Neural progenitor cell (in vitro differentiated cells): ENCODE measurements around the gene STAT3. TPM values are rescaled to one million over a fixed set of nuclear protein-coding genes. Genes with fewer than 3 reads are reported as not detected.

Experiments used
- DNase-seq: peaks from one replicate; pipeline ENCODE4 v3.0.0-alpha.2; 2016; ENCODE audit warnings: low spot score
- H2AFZ ChIP-seq: fragments of 200-600 bp; sonication (generic); replicated peaks from 2 replicates; pipeline ENCODE4 v1.6.1; 2016; ENCODE audit warnings: antibody characterized with exemption
- H3F3A ChIP-seq: fragments of 200-600 bp; sonication (generic); 2 replicates; pipeline ENCODE4 v1.6.1; 2016; ENCODE audit warnings: antibody characterized with exemption, low read depth
- H3K27ac ChIP-seq: fragments of 200-600 bp; sonication (generic); 2 replicates; pipeline ENCODE4 v1.5.1; 2016; ENCODE audit warnings: mild to moderate bottlenecking
- H3K27me3 ChIP-seq: fragments of 200-600 bp; sonication (generic); 2 replicates; pipeline ENCODE4 v1.6.1; 2016; ENCODE audit warnings: mild to moderate bottlenecking, moderate library complexity
- H3K36me3 ChIP-seq: fragments of 200-600 bp; sonication (generic); 2 replicates; pipeline ENCODE4 v1.5.1; 2016
- H3K4me1 ChIP-seq: fragments of 200-600 bp; sonication (generic); 2 replicates; pipeline ENCODE4 v1.6.1; 2016; ENCODE audit warnings: mixed run types
- H3K4me2 ChIP-seq: fragments of 200-600 bp; sonication (generic); 2 replicates; pipeline ENCODE4 v1.6.1; 2016
- H3K4me3 ChIP-seq: fragments of 200-600 bp; sonication (generic); 2 replicates; pipeline ENCODE4 v1.5.1; 2016
- H3K79me2 ChIP-seq: fragments of 200-600 bp; sonication (generic); 2 replicates; pipeline ENCODE4 v1.6.1; 2016; ENCODE audit warnings: low read depth
- H3K9ac ChIP-seq: fragments of 200-600 bp; sonication (generic); 2 replicates; pipeline ENCODE4 v1.6.1; 2016
- H3K9me3 ChIP-seq: fragments of 200-600 bp; sonication (generic); 2 replicates; pipeline ENCODE4 v1.5.1; 2016; ENCODE audit warnings: low read depth
- H4K20me1 ChIP-seq: fragments of 200-600 bp; sonication (generic); 2 replicates; pipeline ENCODE4 v1.6.1; 2016; ENCODE audit warnings: low read depth
- H3K27ac Mint-ChIP-seq: 3 replicates; pipeline ENCODE4 v1.8.0; 2021; ENCODE audit warnings: mixed read lengths
- H3K27me3 Mint-ChIP-seq: 2 replicates; pipeline ENCODE4 v1.8.0; 2022; ENCODE audit warnings: low read depth, mild to moderate bottlenecking, inconsistent platforms, moderate library complexity, mixed read lengths; ENCODE audit not compliant: insufficient read depth
- H3K36me3 Mint-ChIP-seq: 3 replicates; pipeline ENCODE4 v1.8.0; 2021; ENCODE audit warnings: mixed read lengths
- H3K4me1 Mint-ChIP-seq: 3 replicates; pipeline ENCODE4 v1.8.0; 2021; ENCODE audit warnings: mixed read lengths
- H3K4me3 Mint-ChIP-seq: 3 replicates; pipeline ENCODE4 v1.8.0; 2021; ENCODE audit warnings: mild to moderate bottlenecking, moderate library complexity, mixed read lengths
- H3K9me3 Mint-ChIP-seq: 3 replicates; pipeline ENCODE4 v1.8.0; 2020; ENCODE audit warnings: mixed read lengths
- EZH2 ChIP-seq: fragments of 200-600 bp; sonication (generic); IDR thresholded peaks from 2 replicates; pipeline ENCODE4 v1.6.1; 2017; ENCODE audit warnings: antibody characterized with exemption, mild to moderate bottlenecking, moderate library complexity
- EZH2phosphoT487 ChIP-seq: fragments of 200-600 bp; sonication (generic); IDR thresholded peaks from 2 replicates; pipeline ENCODE4 v1.6.1; 2017; ENCODE audit warnings: antibody characterized with exemption
- total RNA-seq: library from RNA; depleted of rRNA; stranded (reverse); fragments of >200 nt; gene quantifications from 2 replicates; pipeline ENCODE4 v1.2.3, GENCODE V29; 2015; ENCODE audit warnings: low replicate concordance
- TF ChIP-seq, protein P1 (sequence below): fragments of 200-600 bp; sonication (generic); IDR thresholded peaks from 2 replicates; pipeline ENCODE4 v1.5.1; 2017; ENCODE audit warnings: antibody characterized with exemption, mild to moderate bottlenecking

Gene STAT3
- total RNA-seq, 1 donor from 2014 or later, result 54.9 TPM

- Mint-ChIP-seq H3K27ac (no peak overlapping the region), H3K4me3 (peak overlapping the region; percentile 52), H3K9me3 (peaks cover 2% of the 10 kb centered on the region), H3K4me1 (peaks cover 15% of the 10 kb centered on the region), H3K36me3 (no peaks in the 10 kb centered on the region), H3K27me3 (peaks cover 29% of the 10 kb centered on the region)
- Histone ChIP-seq H3K4me1 (no peaks in the 10 kb centered on the region), H3K79me2 (no peaks in the 10 kb centered on the region), H3K36me3 (no peaks in the 10 kb centered on the region), H3K27ac (no peak overlapping the region), H3F3A (peaks cover 10% of the 10 kb centered on the region), H3K4me3 (no peak overlapping the region), H3K27me3 (peaks cover 39% of the 10 kb centered on the region), H3K9me3 (no peaks in the 10 kb centered on the region), H2AFZ (no peak overlapping the region), H4K20me1 (no peaks in the 10 kb centered on the region), H3K4me2 (no peak overlapping the region), H3K9ac (no peak overlapping the region)
- TF ChIP-seq, protein P1, sequence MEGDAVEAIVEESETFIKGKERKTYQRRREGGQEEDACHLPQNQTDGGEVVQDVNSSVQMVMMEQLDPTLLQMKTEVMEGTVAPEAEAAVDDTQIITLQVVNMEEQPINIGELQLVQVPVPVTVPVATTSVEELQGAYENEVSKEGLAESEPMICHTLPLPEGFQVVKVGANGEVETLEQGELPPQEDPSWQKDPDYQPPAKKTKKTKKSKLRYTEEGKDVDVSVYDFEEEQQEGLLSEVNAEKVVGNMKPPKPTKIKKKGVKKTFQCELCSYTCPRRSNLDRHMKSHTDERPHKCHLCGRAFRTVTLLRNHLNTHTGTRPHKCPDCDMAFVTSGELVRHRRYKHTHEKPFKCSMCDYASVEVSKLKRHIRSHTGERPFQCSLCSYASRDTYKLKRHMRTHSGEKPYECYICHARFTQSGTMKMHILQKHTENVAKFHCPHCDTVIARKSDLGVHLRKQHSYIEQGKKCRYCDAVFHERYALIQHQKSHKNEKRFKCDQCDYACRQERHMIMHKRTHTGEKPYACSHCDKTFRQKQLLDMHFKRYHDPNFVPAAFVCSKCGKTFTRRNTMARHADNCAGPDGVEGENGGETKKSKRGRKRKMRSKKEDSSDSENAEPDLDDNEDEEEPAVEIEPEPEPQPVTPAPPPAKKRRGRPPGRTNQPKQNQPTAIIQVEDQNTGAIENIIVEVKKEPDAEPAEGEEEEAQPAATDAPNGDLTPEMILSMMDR, result no peak
- no peak for TF ChIP-seq EZH2
- no peak for TF ChIP-seq EZH2phosphoT487
- DNase-seq, result no peak
Measured at GRCh38 chr17:42289611-42290181, 98.5 kb downstream of the STAT3 start.

DNA sequence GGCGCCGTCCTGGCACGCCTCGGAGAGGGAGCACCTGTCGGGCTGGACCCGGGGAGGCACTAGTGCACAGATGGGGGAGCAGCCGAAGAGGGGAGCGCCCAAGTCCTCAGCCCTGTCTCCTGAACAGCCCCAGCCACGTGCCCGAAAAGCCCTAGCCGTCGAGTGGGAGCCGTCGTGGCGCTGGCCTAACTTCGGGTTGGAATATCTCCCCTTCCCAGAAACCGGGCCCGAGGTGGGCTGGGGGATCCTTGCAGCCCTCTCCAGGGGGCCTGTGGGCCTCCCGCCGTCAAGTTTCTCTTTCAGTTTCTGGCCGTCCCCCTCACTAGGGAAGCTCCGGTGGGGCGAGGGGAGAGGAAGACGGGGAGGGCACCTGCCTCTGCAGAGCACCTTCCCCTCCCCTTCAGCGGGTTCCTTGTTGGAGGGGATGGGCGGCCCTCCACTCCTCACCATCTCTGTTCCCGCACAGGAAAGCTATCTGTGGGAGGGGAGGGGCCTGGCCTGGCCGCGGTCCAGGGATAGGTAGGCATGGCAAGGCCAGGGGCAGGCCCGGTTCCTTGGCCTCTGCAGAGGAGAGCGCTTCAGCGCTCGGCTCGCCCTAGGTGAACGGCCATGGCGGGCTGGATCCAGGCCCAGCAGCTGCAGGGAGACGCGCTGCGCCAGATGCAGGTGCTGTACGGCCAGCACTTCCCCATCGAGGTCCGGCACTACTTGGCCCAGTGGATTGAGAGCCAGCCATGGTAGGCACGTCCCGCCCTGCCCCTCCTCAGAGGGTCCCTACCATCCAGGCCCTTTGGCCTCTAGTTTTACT, 99.2 kb downstream of the STAT3 start:
- no peak overlapping the region for H3K9ac ChIP-seq
- Mint-ChIP-seq H3K36me3 (no peaks in the 10 kb centered on the region), H3K4me1 (peaks cover 15% of the 10 kb centered on the region), H3K27me3 (peaks cover 26% of the 10 kb centered on the region), H3K27ac (no peak overlapping the region), H3K9me3 (peaks cover 2% of the 10 kb centered on the region), H3K4me3 (peak overlapping the region; percentile 52)
- no peaks in the 10 kb centered on the region for H4K20me1 ChIP-seq
- no peaks in the 10 kb centered on the region for H3K4me1 ChIP-seq
- no peak overlapping the region for H3K27ac ChIP-seq
- no peaks in the 10 kb centered on the region for H3K9me3 ChIP-seq
- TF ChIP-seq EZH2phosphoT487 (no peak), EZH2 (no peak)
- TF ChIP-seq, protein P1, result no peak
- peaks cover 10% of the 10 kb centered on the region for H3F3A ChIP-seq
- peak overlapping the region; percentile 58 for H3K4me3 ChIP-seq
- DNase-seq, result no peak
- H3K4me2 ChIP-seq, result peak overlapping the region; percentile 89
- peak overlapping the region; percentile 92 for H2AFZ ChIP-seq
- H3K79me2 ChIP-seq, result no peaks in the 10 kb centered on the region
- H3K27me3 ChIP-seq, result peaks cover 39% of the 10 kb centered on the region
- H3K36me3 ChIP-seq, result no peaks in the 10 kb centered on the region

DNA sequence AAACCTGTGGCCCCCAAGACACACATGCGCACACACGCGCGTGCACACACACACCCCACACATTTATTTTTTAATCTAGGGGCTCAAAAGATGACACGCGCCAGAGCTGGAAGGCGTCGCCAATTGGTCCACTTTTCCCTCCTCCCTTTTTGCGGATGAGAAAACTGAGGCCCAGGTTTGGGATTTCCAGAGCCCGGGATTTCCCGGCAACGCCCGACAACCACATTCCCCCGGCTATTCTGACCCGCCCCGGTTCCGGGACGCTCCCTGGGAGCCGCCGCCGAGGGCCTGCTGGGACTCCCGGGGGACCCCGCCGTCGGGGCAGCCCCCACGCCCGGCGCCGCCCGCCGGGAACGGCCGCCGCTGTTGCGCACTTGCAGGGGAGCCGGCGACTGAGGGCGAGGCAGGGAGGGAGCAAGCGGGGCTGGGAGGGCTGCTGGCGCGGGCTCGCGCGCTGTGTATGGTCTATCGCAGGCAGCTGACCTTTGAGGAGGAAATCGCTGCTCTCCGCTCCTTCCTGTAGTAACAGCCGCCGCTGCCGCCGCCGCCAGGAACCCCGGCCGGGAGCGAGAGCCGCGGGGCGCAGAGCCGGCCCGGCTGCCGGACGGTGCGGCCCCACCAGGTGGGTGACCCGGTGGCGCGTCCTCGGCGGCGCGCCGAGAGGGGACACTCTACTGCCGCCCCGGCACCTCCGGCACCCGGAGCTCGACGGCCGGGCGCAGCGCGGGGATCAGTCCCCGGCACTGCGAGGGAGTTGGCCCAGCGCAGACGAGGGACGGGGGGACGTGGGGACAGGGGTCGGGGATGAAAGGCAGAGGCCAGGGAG, 100.1 kb downstream of the STAT3 start, which contains the start of gene STAT5A:
Gene STAT5A, plus strand, starts transcription at position 522 of the 826 bp plus-strand sequence. CDS start 914 bp downstream, outside the sequence.
- TF ChIP-seq, protein P1, result no peak
- TF ChIP-seq EZH2, result peak; percentile 84
- TF ChIP-seq EZH2phosphoT487, result peak; percentile 37
- H3K9ac ChIP-seq, result no peak within 1 kb of the TSS
- H3K36me3 Mint-ChIP-seq, result no peaks in the 10 kb centered on the region
- H3K27me3 ChIP-seq, result peaks cover 39% of the 10 kb centered on the region
- peaks cover 2% of the 10 kb centered on the region for H3K9me3 Mint-ChIP-seq
- H3K9me3 ChIP-seq, result no peaks in the 10 kb centered on the region
- H3K27me3 Mint-ChIP-seq, result peaks cover 25% of the 10 kb centered on the region
- no peaks in the 10 kb centered on the region for H4K20me1 ChIP-seq
- H3K4me1 ChIP-seq, result peaks cover 2% of the 10 kb centered on the region
- no peaks in the 10 kb centered on the region for H3K36me3 ChIP-seq
- H2AFZ ChIP-seq, result peak within 1 kb of the TSS; percentile 92
- peak; percentile 82 for DNase-seq
- no peak within 1 kb of the TSS for H3K27ac ChIP-seq
- peak within 1 kb of the TSS; percentile 78 for H3K4me3 Mint-ChIP-seq
- H3K79me2 ChIP-seq, result no peaks in the 10 kb centered on the region
- peak within 1 kb of the TSS; percentile 58 for H3K4me3 ChIP-seq
- H3K4me1 Mint-ChIP-seq, result peaks cover 15% of the 10 kb centered on the region
- peak within 1 kb of the TSS; percentile 14 for H3K27ac Mint-ChIP-seq
- H3F3A ChIP-seq, result peaks cover 10% of the 10 kb centered on the region
- peak within 1 kb of the TSS; percentile 89 for H3K4me2 ChIP-seq
